ENCODE data around the gene SLF2. TPM values are rescaled to one million over a fixed set of nuclear protein-coding genes. Genes with fewer than 3 reads are reported as not detected.

The SLF2 gene
- total and polyA plus RNA-seq, 9 donors: 19.6 to 81.9 (median 40.3) TPM

GRCh38 chr10:100978901-100979195 lies 66.1 kb downstream of the SLF2 start:
- peak in 1 of 5 donors; percentile 24 for DNase-seq
- intact Hi-C loops (cut with DNase I): no loop called here
- H3K27ac ChIP-seq: no peak overlapping the region
- H3K27me3 ChIP-seq: no peaks in the 10 kb centered on the region
- no peaks in the 10 kb centered on the region for H3K9me3 ChIP-seq
- H3K4me3 ChIP-seq: no peak overlapping the region
- WGBS, 3 donors: 70 to 78% (median 75%) methylated on average over 10 of the region's 10 CpGs
- no peaks in the 10 kb centered on the region for H3K4me1 ChIP-seq (ENCODE audit: insufficient read depth)
- H3K36me3 ChIP-seq: no peaks in the 10 kb centered on the region
- TF ChIP-seq POLR2A (IDR thresholded peaks at IDR 0.05): no peak
- TF ChIP-seq CTCF (IDR thresholded peaks at IDR 0.05): no peak
- TF ChIP-seq EP300 (IDR thresholded peaks at IDR 0.05): no peak

- no peak for TF ChIP-seq EP300 (IDR thresholded peaks at IDR 0.05)
- TF ChIP-seq POLR2A (IDR thresholded peaks at IDR 0.05): no peak
- no peak for TF ChIP-seq CTCF (IDR thresholded peaks at IDR 0.05)
- Histone ChIP-seq H3K36me3 (no peaks in the 10 kb centered on the region), H3K4me1 (ENCODE audit: insufficient read depth) (no peaks in the 10 kb centered on the region), H3K27me3 (no peaks in the 10 kb centered on the region), H3K27ac (no peak overlapping the region), H3K4me3 (no peak overlapping the region), H3K9me3 (no peaks in the 10 kb centered on the region)
- intact Hi-C loops (cut with DNase I): no loop called here
- WGBS, 3 donors: 87 to 92% (median 91%) methylated on average over 16 of the region's 16 CpGs
- DNase-seq: peak in 1 of 5 donors; percentile 37
These were observed 67.1 kb downstream of the SLF2 start for GRCh38 chr10:100979791-100980272.

- H3K36me3 ChIP-seq: no peaks in the 10 kb centered on the region
- no peaks in the 10 kb centered on the region for H3K27me3 ChIP-seq
- no peak for TF ChIP-seq POLR2A (IDR thresholded peaks at IDR 0.05)
- no peak for TF ChIP-seq CTCF (IDR thresholded peaks at IDR 0.05)
- TF ChIP-seq EP300 (IDR thresholded peaks at IDR 0.05): no peak
- no peaks in the 10 kb centered on the region for H3K9me3 ChIP-seq
- no peak overlapping the region for H3K27ac ChIP-seq
- intact Hi-C loops (cut with DNase I): no loop called here
- WGBS, 3 donors: 84 to 87% (median 85%) methylated on average over 2 of the region's 2 CpGs
- no peak overlapping the region for H3K4me3 ChIP-seq
- no peaks in the 10 kb centered on the region for H3K4me1 ChIP-seq (ENCODE audit: insufficient read depth)
- DNase-seq: peak in 1 of 5 donors; percentile 11
These were observed 67.5 kb downstream of the SLF2 start for GRCh38 chr10:100980311-100980710.

- no peak for TF ChIP-seq POLR2A (IDR thresholded peaks at IDR 0.05)
- no peak for TF ChIP-seq EP300 (IDR thresholded peaks at IDR 0.05)
- no peak for TF ChIP-seq CTCF (IDR thresholded peaks at IDR 0.05)
- Histone ChIP-seq H3K9me3 (no peaks in the 10 kb centered on the region), H3K36me3 (no peaks in the 10 kb centered on the region), H3K4me3 (no peak overlapping the region), H3K27ac (no peak overlapping the region), H3K4me1 (ENCODE audit: insufficient read depth) (no peaks in the 10 kb centered on the region), H3K27me3 (no peaks in the 10 kb centered on the region)
- WGBS, 3 donors: 77 to 91% (median 86%) methylated on average over 7 of the region's 7 CpGs
- intact Hi-C loops (cut with DNase I): no loop called here
- peak in 2 of 5 donors; percentile 4 to 26 for DNase-seq
These were observed 67.9 kb downstream of the SLF2 start for GRCh38 chr10:100980711-100981110.
